AG09309 (cell line): ENCODE data around the gene MLPH.

Experiments
- DNase-seq: peaks from one replicate; pipeline ENCODE4 v3.0.0-alpha.2; 2010; ENCODE audit warnings: low read depth
- H3K4me3 ChIP-seq: 2 replicates; pipeline ENCODE4 v1.5.1; 2011; ENCODE audit warnings: mild to moderate bottlenecking, low read depth, low read length, moderate library complexity; ENCODE audit not compliant: control insufficient read depth
- TF ChIP-seq, protein P1 (sequence below): IDR thresholded peaks from 2 replicates; pipeline ENCODE4 v1.5.1; 2011; ENCODE audit warnings: mild to moderate bottlenecking, low read depth, low read length, inconsistent platforms; ENCODE audit not compliant: insufficient read depth, control insufficient read depth; ENCODE audit errors: missing control alignments

The MLPH gene

DNA sequence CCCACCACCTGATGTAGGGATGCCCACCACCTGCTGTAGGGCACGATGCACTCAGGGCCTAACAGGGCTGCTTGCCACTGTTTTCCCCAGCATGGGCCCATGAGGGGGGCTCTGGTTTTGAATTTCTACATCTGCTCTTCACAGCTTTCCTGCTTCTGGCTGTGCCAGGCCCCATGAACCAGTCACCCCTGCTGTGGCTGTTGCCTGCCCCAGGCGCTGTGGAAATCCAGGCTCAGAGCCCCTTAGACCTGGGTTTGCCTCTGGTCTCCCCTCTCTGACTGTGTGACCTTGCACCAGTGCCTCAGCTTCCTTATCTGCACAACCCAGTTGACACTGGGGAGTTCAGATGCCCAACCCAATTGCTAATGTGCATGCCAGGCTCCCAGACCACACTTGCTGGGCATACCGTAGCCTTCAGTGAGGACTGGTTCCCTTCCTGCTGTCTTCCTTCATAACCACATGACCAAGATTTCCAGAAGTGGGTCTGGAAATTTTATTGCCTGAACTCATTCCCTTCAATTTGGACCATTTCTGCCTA is 6.0 kb upstream of the MLPH start:
- no peak for DNase-seq
- TF ChIP-seq, protein P1, sequence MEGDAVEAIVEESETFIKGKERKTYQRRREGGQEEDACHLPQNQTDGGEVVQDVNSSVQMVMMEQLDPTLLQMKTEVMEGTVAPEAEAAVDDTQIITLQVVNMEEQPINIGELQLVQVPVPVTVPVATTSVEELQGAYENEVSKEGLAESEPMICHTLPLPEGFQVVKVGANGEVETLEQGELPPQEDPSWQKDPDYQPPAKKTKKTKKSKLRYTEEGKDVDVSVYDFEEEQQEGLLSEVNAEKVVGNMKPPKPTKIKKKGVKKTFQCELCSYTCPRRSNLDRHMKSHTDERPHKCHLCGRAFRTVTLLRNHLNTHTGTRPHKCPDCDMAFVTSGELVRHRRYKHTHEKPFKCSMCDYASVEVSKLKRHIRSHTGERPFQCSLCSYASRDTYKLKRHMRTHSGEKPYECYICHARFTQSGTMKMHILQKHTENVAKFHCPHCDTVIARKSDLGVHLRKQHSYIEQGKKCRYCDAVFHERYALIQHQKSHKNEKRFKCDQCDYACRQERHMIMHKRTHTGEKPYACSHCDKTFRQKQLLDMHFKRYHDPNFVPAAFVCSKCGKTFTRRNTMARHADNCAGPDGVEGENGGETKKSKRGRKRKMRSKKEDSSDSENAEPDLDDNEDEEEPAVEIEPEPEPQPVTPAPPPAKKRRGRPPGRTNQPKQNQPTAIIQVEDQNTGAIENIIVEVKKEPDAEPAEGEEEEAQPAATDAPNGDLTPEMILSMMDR = no peak
- no peak overlapping the region for H3K4me3 ChIP-seq

DNA sequence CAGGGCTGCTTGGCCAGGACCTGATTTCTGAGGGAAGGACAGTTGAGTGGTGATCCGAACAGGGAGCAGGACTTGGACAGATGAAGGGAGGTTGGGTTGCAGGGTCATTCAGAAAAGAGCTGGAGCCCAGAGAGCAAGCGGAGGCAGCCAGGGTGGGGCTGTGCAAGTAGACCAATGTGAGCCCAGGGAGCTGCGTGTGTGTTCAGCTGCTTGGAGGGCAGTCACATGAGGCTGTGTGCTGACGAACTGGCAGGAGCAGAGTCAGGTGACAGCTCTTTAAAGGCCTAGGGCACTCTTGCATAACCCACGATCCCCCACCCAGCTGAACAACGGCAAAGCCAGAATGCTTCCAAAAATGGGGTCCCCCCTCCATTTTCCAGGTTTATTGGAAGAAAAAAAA is 4.6 kb upstream of the MLPH start:
- TF ChIP-seq, protein P1 = no peak
- H3K4me3 ChIP-seq = no peak overlapping the region
- DNase-seq = no peak

DNA sequence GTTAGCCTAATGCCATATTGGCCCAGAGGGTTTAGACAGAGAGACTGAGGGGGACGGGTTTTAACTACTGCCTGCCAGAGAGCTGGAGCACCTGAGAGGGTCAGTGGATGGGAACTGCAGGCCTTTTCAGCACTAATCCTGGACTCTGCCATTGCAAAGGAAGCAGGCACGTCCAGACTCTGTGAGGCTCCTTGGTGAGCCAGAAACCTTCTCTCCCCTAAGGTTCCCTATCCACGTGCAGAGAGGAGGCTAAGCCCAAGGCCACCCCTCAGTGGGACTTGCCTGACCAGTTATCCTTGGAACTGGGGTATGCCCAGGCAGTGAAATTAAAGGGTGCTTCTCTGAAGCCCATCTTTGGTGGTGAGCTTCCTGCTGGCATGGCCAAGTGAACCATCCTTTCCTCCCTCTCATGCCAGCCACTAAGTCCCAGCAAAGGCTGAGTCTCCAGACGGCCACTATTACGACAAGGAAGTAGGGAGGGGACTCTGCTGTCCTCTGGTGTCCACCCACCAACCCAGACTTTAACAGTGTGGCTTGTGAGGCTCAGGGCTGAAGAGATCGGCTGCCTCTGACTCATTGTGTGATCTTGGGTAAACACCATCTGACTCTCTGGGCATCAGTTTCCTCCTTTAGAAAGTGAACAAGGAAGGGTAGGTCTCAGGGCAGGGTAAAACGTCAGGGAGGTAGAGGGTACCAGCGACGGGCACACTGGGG is 3.9 kb upstream of the MLPH start:
- DNase-seq = peak; percentile 21
- TF ChIP-seq, protein P1 = peak; percentile 27
- H3K4me3 ChIP-seq = no peak overlapping the region

DNA sequence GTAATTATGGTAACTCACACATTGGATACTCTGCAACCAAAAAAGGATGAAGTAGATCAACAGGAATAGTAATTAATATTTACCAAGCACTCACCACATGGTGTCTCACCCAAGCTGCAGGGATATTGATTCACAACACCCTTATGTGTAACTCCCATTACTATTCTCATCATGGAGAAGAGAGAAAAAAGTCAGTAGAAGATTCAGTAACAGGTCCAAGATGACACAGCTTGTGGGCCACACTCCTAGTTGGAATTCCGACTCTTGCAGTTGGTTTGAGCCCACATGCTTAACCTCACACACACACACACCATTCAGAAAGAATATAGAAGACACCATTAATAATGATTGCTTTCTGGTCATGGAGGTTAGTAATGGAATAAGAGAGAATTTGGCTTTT is 1.7 kb upstream of the MLPH start:
- H3K4me3 ChIP-seq = no peak overlapping the region
- TF ChIP-seq, protein P1 = no peak
- DNase-seq = no peak

DNA sequence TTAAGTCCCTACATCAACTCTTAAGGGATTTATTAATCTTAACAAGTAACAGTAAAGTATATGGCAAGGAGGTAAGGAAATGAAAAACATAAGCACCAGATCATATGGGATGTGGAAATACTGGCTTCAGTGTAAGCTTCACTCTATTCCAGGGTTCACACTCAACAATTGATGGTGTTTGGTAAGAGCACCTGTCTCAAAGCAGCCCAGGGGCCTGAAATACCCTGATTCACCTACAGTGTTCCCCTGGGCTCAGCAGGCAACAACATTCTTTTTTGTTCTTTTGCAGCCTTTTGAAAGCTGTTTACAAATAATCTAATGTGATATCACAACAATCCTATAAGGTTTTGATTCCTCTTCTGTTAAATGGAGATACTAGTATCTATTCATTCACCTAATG is 1.2 kb upstream of the MLPH start:
- no peak for DNase-seq
- H3K4me3 ChIP-seq = peak overlapping the region; percentile 85
- TF ChIP-seq, protein P1 = no peak

DNA sequence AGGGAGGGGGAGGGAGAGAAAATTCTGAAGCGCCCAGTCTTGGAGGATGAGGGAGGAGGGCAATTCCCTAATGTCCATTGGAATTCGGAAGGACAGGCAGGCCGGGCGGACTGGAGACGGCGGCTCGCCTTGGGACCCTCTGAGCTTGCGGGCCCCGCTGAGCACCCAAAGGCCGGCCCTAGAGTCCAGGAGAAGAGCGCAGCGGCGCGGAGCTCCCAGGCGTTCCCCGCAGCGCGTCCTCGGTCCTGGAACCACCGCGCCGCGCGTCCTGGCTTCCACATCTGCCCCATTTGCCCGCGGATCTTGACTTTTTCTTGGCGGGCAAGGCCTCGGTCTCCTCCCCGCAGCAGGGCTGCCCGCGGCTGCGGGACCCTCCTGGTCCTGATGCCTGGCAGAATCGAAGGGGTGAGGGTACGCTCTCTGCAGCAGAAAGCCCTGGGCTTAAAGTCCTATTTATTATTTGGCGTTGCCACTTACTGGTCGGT is 675 bp upstream of the MLPH start:
- peak overlapping the region; percentile 85 for H3K4me3 ChIP-seq
- TF ChIP-seq, protein P1 = no peak
- DNase-seq = no peak
